PFSK-1 (cell line): ENCODE measurements around the gene ZDHHC14.

Experiments
- FOXP2 ChIP-seq: optimal IDR thresholded peaks from 2 replicates; pipeline ENCODE3; 2011; ENCODE audit warnings: borderline replicate concordance, control low read depth, inconsistent platforms; ENCODE audit not compliant: insufficient read depth; ENCODE audit errors: extremely low read length, extremely low read depth
- POLR2AphosphoS5 ChIP-seq: IDR thresholded peaks from 2 replicates; pipeline ENCODE4 v1.6.1; 2012; ENCODE audit warnings: low read depth, mild to moderate bottlenecking, control low read depth, low read length, moderate library complexity
- SIN3A ChIP-seq: IDR thresholded peaks from 2 replicates; pipeline ENCODE4 v1.6.1; 2012; ENCODE audit warnings: mild to moderate bottlenecking, low read length, moderate library complexity, borderline replicate concordance; ENCODE audit not compliant: insufficient read depth
- TAF1 ChIP-seq: IDR thresholded peaks from 2 replicates; pipeline ENCODE4 v1.6.1; 2012; ENCODE audit warnings: low read length, control low read depth, borderline replicate concordance; ENCODE audit not compliant: insufficient read depth
- TF ChIP-seq, protein P1 (sequence below), 2 experiments: IDR thresholded peaks; 2 replicates each; pipeline versions ENCODE4 v1.6.1 to v1.8.0; 2011 to 2012; ENCODE audit warnings: low read depth in 2 of 2, low read length in 2 of 2, control low read depth in 1 of 2, inconsistent platforms in 1 of 2, mild to moderate bottlenecking in 1 of 2, moderate library complexity in 1 of 2; ENCODE audit not compliant: insufficient read depth in 1 of 2

DNA sequence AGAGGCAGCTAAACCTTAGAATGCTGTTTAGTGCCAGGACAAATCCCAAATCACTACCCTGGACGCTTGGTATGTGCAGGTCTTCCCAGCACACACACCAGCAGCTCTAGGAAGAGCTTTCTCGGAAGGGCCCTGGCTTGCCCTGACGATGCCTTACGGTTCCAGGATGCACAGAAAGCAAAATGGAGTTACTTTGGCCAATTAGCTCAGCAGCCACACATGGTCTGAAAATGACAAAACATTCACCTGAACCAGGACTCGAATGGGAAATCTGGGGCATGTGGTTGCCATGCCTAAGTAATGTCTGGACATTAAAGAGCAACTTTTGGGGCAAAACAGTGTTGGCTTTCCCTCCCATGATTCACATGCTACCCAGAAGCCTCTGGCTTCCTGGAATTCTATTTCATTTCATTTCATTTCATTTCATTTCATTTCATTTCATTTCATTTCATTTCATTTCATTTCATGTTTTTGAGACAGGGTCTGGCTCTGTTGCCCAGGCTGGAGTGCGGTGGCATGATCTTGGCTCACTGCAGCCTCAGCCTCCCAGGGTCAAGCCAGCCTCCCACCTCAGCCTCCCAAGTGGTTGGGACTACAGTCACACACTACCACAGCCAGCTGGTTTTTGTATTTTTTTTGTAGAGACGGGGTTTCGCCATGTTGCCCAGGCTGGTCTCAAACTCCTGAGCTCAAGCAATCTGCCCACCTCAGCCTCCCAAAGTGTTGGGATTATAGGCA, 153.3 kb downstream of the ZDHHC14 start:
- TF ChIP-seq, protein P1, sequence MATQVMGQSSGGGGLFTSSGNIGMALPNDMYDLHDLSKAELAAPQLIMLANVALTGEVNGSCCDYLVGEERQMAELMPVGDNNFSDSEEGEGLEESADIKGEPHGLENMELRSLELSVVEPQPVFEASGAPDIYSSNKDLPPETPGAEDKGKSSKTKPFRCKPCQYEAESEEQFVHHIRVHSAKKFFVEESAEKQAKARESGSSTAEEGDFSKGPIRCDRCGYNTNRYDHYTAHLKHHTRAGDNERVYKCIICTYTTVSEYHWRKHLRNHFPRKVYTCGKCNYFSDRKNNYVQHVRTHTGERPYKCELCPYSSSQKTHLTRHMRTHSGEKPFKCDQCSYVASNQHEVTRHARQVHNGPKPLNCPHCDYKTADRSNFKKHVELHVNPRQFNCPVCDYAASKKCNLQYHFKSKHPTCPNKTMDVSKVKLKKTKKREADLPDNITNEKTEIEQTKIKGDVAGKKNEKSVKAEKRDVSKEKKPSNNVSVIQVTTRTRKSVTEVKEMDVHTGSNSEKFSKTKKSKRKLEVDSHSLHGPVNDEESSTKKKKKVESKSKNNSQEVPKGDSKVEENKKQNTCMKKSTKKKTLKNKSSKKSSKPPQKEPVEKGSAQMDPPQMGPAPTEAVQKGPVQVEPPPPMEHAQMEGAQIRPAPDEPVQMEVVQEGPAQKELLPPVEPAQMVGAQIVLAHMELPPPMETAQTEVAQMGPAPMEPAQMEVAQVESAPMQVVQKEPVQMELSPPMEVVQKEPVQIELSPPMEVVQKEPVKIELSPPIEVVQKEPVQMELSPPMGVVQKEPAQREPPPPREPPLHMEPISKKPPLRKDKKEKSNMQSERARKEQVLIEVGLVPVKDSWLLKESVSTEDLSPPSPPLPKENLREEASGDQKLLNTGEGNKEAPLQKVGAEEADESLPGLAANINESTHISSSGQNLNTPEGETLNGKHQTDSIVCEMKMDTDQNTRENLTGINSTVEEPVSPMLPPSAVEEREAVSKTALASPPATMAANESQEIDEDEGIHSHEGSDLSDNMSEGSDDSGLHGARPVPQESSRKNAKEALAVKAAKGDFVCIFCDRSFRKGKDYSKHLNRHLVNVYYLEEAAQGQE (IDR thresholded peaks at IDR 0.05; ENCODE audit: insufficient read depth in 1 of 2, low read depth in 2 of 2, low read length in 2 of 2), result no peak
- TF ChIP-seq FOXP2 (no peak), POLR2AphosphoS5 (no peak), SIN3A (no peak), TAF1 (no peak)
